Endothelial cell of umbilical vein (primary cell): ENCODE results near the gene BIN1. TPM values are rescaled to one million over a fixed set of nuclear protein-coding genes. Genes with fewer than 3 reads are reported as not detected.

Experiments
- BruUV-seq: library from RNA; stranded (reverse); fragments of 400-500 nt; replicated peaks from 2 replicates; lab custom pipeline; 2021; lab: Mats Ljungman, UMichigan
- CTCF ChIA-PET: fragments of 300-600, 350-600 bp; sonication (Branson Sonifier 250); formaldehyde crosslinking; loops from one replicate; lab custom pipeline; 2021; ENCODE audit warnings: antibody characterized with exemption, inconsistent platforms; lab: Charles Lee
- POLR2A ChIA-PET: fragments of 300-600, 350-600 bp; sonication (Branson Sonifier 250); formaldehyde crosslinking; loops from one replicate; lab custom pipeline; 2021; ENCODE audit warnings: antibody characterized with exemption, inconsistent platforms; lab: Charles Lee
- DNase-seq: peaks from one replicate; pipeline ENCODE4 v3.0.0-alpha.2; 2011; ENCODE audit warnings: low read depth, low spot score
- FAIRE-seq: peaks from 2 replicates; lab custom pipeline; 2011; peaks lifted over from hg19 to GRCh38; lab: Jason Lieb, UNC
- H2AFZ ChIP-seq: 2 replicates; pipeline ENCODE4 v1.6.0; 2012; ENCODE audit warnings: low read depth, low read length, control low read depth, inconsistent platforms
- H3K27ac ChIP-seq: 2 replicates; pipeline ENCODE4 v1.5.1; 2011; ENCODE audit warnings: low read depth, mild to moderate bottlenecking, control low read depth, low read length, moderate library complexity; ENCODE audit not compliant: insufficient read depth
- H3K27me3 ChIP-seq, 2 experiments: 2 replicates each; pipeline versions ENCODE4 v1.6.0 to v1.6.1; 2011; ENCODE audit warnings: low read length in 2 of 2, mixed read lengths in 1 of 2; ENCODE audit not compliant: control insufficient read depth in 2 of 2, insufficient read depth in 2 of 2
- H3K36me3 ChIP-seq, 2 experiments: 2 replicates in 1 of 2; 3 replicates in 1 of 2; pipeline ENCODE4 v1.5.1; 2011; ENCODE audit warnings: low read length in 2 of 2, mild to moderate bottlenecking in 1 of 2, moderate library complexity in 1 of 2; ENCODE audit not compliant: control insufficient read depth in 2 of 2, insufficient read depth in 2 of 2; ENCODE audit errors: extremely low read depth in 1 of 2
- H3K4me1 ChIP-seq: 3 replicates; pipeline ENCODE4 v1.5.1; 2011; ENCODE audit warnings: mild to moderate bottlenecking, low read length; ENCODE audit not compliant: control insufficient read depth, insufficient read depth; ENCODE audit errors: extremely low read depth
- H3K4me2 ChIP-seq: 2 replicates; pipeline ENCODE4 v1.6.1; 2011; ENCODE audit warnings: low read length, control low read depth, mixed read lengths; ENCODE audit not compliant: insufficient read depth
- H3K4me3 ChIP-seq, 3 experiments: fragments of 200-600 bp in 1 of 3; sonication (generic), shearing (Covaris generic) in 1 of 3; replicated peaks in 1 of 3; 2 replicates each; pipeline ENCODE4 v1.5.1; 2011 to 2016; ENCODE audit warnings: control low read depth in 3 of 3, low read length in 3 of 3, mild to moderate bottlenecking in 2 of 3, inconsistent platforms in 1 of 3, low read depth in 1 of 3, moderate library complexity in 1 of 3; ENCODE audit not compliant: insufficient read depth in 1 of 3
- H3K79me2 ChIP-seq: 2 replicates; pipeline ENCODE4 v1.6.0; 2012; ENCODE audit warnings: low read length, inconsistent platforms; ENCODE audit not compliant: control insufficient read depth, insufficient read depth
- H3K9ac ChIP-seq: replicated peaks from 2 replicates; pipeline ENCODE3; 2011; ENCODE audit warnings: low read length, control low read depth; ENCODE audit not compliant: insufficient read depth; ENCODE audit errors: extremely low read depth
- H3K9me1 ChIP-seq: replicated peaks from 3 replicates; pipeline ENCODE4 v1.6.0; 2011; ENCODE audit warnings: mild to moderate bottlenecking, low read length; ENCODE audit not compliant: control insufficient read depth, insufficient read depth; ENCODE audit errors: extremely low read depth
- H3K9me3 ChIP-seq: replicated peaks from 2 replicates; pipeline ENCODE4 v1.5.1; 2012; ENCODE audit warnings: low read length, inconsistent platforms; ENCODE audit not compliant: control insufficient read depth, insufficient read depth
- H4K20me1 ChIP-seq: replicated peaks from 2 replicates; pipeline ENCODE3; 2011; ENCODE audit warnings: mild to moderate bottlenecking, low read length; ENCODE audit not compliant: control insufficient read depth, insufficient read depth; ENCODE audit errors: extremely low read depth
- CTCF ChIP-seq, 2 donors: IDR thresholded peaks; 1 replicate in 1 of 2; 2 replicates in 1 of 2; pipeline ENCODE4 v1.5.1; 2011; ENCODE audit warnings: low read length in 2 of 2, mild to moderate bottlenecking in 2 of 2, moderate library complexity in 2 of 2, control low read depth in 1 of 2, inconsistent platforms in 1 of 2, low read depth in 1 of 2; ENCODE audit not compliant: insufficient read depth in 1 of 2; ENCODE audit errors: extremely low read depth in 1 of 2
- EZH2 ChIP-seq: IDR thresholded peaks from 2 replicates; pipeline ENCODE4 v1.6.1; 2012; ENCODE audit warnings: borderline replicate concordance, low read depth, mild to moderate bottlenecking, moderate library complexity, low read length, inconsistent platforms; ENCODE audit not compliant: severe bottlenecking
- FOS ChIP-seq: IDR thresholded peaks from 2 replicates; pipeline ENCODE4 v1.6.1; 2011; ENCODE audit warnings: mild to moderate bottlenecking, low read length, moderate library complexity, borderline replicate concordance; ENCODE audit not compliant: insufficient read depth
- GATA2 ChIP-seq: IDR thresholded peaks from 2 replicates; pipeline ENCODE4 v1.7.0; 2011; ENCODE audit warnings: low read depth, mild to moderate bottlenecking, moderate library complexity, mixed read lengths, low read length; ENCODE audit not compliant: insufficient read length, insufficient read depth
- JUN ChIP-seq: IDR thresholded peaks from 2 replicates; pipeline ENCODE4 v1.6.1; 2011; ENCODE audit warnings: borderline replicate concordance, low read depth; ENCODE audit not compliant: insufficient read length, insufficient read depth
- MAX ChIP-seq: IDR thresholded peaks from 2 replicates; pipeline ENCODE4 v1.6.1; 2011; ENCODE audit not compliant: insufficient read depth, insufficient read length
- MYC ChIP-seq: IDR thresholded peaks from one replicate; pipeline ENCODE4 v1.6.1; 2011; ENCODE audit warnings: mild to moderate bottlenecking, low read depth, low read length
- POLR2A ChIP-seq: IDR thresholded peaks from 2 replicates; pipeline ENCODE4 v1.6.1; 2012; ENCODE audit warnings: low read depth, mild to moderate bottlenecking, control low read depth, low read length
- POLR2AphosphoS5 ChIP-seq: IDR thresholded peaks from 2 replicates; pipeline ENCODE4 v1.6.1; 2012; ENCODE audit warnings: low read depth, mild to moderate bottlenecking, control low read depth, low read length, moderate library complexity; ENCODE audit not compliant: insufficient read depth
- dilution Hi-C: fragments of 300-500 bp; cut with MboI; formaldehyde crosslinking; loops from one replicate; pipeline ENCODE4 v1.15.0; 2019; ENCODE audit warnings: low sequenced_read_pairs; ENCODE audit not compliant: extremely low pct_ligation_motif_present
- intact Hi-C: fragments of 100-400 bp; cut with micrococcal nuclease; formaldehyde crosslinking; loops from one replicate; pipeline ENCODE4 v1.10.0; 2022
- polyA plus RNA-seq, 4 experiments: library from polyadenylated mRNA; depleted of rRNA in 3 of 4; stranded (reverse) in 3 of 4; unstranded in 1 of 4; fragments of >200 nt; gene quantifications; 2 replicates each; pipeline versions ENCODE4 v1.2.1 to v1.2.3, GENCODE V29; 2011 to 2012; ENCODE audit warnings: missing spikeins in 1 of 4
- total RNA-seq: library from RNA; stranded (reverse); gene quantifications from 2 replicates; pipeline ENCODE4 v1.2.3, GENCODE V29; 2021

Gene BIN1
- total and polyA plus RNA-seq, 2 donors (not counting 3 experiments of a cell fraction or from before 2014, with no cell fraction given): 26.3 to 36.9 TPM

- no peak for DNase-seq
- peaks cover 11% of the 10 kb centered on the region for H3K4me1 ChIP-seq
- POLR2A ChIA-PET: no interaction called here
- no peak for FAIRE-seq
- H3K27me3 ChIP-seq: no peaks in the 10 kb centered on the region
- H3K9ac ChIP-seq: no peak overlapping the region
- H3K9me1 ChIP-seq: no peaks in the 10 kb centered on the region
- H3K9me3 ChIP-seq: no peaks in the 10 kb centered on the region
- dilution Hi-C loops (no loop called here), intact Hi-C loops (no loop called here)
- TF ChIP-seq EZH2 (no peak), POLR2A (no peak), FOS (no peak), MAX (no peak), MYC (no peak), CTCF (IDR thresholded peaks at IDR 0.05; ENCODE audit: extremely low read depth in 1 of 2, insufficient read depth in 1 of 2, low read depth in 1 of 2, low read length in 2 of 2) (no peak), GATA2 (no peak), POLR2AphosphoS5 (no peak), JUN (no peak)
- no peaks in the 10 kb centered on the region for H3K36me3 ChIP-seq
- H4K20me1 ChIP-seq: no peaks in the 10 kb centered on the region
- H3K4me3 ChIP-seq: no peak overlapping the region
- no TSS peak for BruUV-seq
- H3K27ac ChIP-seq: no peak overlapping the region
- no peak overlapping the region for H3K4me2 ChIP-seq
- CTCF ChIA-PET: interaction anchor here (0.8 to 1.8 kb wide), 2 partner anchors 10 to 30 kb away, joined by 3 to 9 read pairs; no protein-coding TSS in a partner anchor
- no peak overlapping the region for H2AFZ ChIP-seq
- H3K79me2 ChIP-seq: peaks cover 5% of the 10 kb centered on the region
Observed at GRCh38 chr2:127097471-127097765, 9.5 kb downstream of the BIN1 start.
